OCI-LY1 (cell line): ENCODE data around the gene SFTPA2.
"Not testable (repeated sequence)": the region's sequence is repeated elsewhere in the genome, so short reads cannot be mapped to it uniquely, and the experiment has no call there.

ENCODE experiments used
- CTCF ChIP-seq: fragments of 200-600 bp; sonication (generic), shearing (Covaris generic); IDR thresholded peaks from 2 replicates; pipeline ENCODE4 v1.5.1; 2017; ENCODE audit warnings: mild to moderate bottlenecking, antibody characterized with exemption, low read length, moderate library complexity, mixed read lengths
- EZH2 ChIP-seq: fragments of 200-600 bp; sonication (generic), shearing (Covaris generic); IDR thresholded peaks from 2 replicates; pipeline ENCODE4 v1.8.0; 2017; ENCODE audit warnings: borderline replicate concordance, mixed run types, mild to moderate bottlenecking, antibody characterized with exemption, low read length, moderate library complexity, mixed read lengths

GRCh38 chr10:79516532-79517205 is 43.5 kb downstream of the SFTPA2 start:
- TF ChIP-seq CTCF, EZH2: not testable (repeated sequence)
